Parathyroid adenoma (tissue), 2 donors: ENCODE measurements around the gene MT1B.

Experiments used
- H2AFZ ChIP-seq: fragments of 300-600 bp; sonication (generic); one replicate; pipeline ENCODE4 v1.7.0; 2017; ENCODE audit warnings: antibody characterized with exemption, mild to moderate bottlenecking
- H3K27ac ChIP-seq: fragments of 300-600 bp; sonication (generic); one replicate; pipeline ENCODE4 v1.7.0; 2017
- H3K27me3 ChIP-seq: fragments of 300-600 bp; sonication (generic); one replicate; pipeline ENCODE4 v1.7.0; 2017; ENCODE audit warnings: low read length; ENCODE audit not compliant: control insufficient read depth, insufficient read depth
- H3K36me3 ChIP-seq: fragments of 300-600 bp; sonication (generic); one replicate; pipeline ENCODE4 v1.7.0; 2017; ENCODE audit warnings: low read length; ENCODE audit not compliant: control insufficient read depth, insufficient read depth
- H3K4me1 ChIP-seq: fragments of 300-600 bp; sonication (generic); one replicate; pipeline ENCODE4 v1.7.0; 2017; ENCODE audit warnings: control low read depth
- H3K4me2 ChIP-seq: fragments of 300-600 bp; sonication (generic); one replicate; pipeline ENCODE4 v1.7.0; 2017; ENCODE audit warnings: low read length
- H3K4me3 ChIP-seq: fragments of 300-600 bp; sonication (generic); one replicate; pipeline ENCODE4 v1.7.0; 2017; ENCODE audit warnings: low read depth, low read length
- H3K79me2 ChIP-seq: fragments of 300-600 bp; sonication (generic); one replicate; pipeline ENCODE4 v1.7.0; 2017; ENCODE audit warnings: control low read depth
- H3K9ac ChIP-seq: fragments of 300-600 bp; sonication (generic); one replicate; pipeline ENCODE4 v1.7.0; 2017; ENCODE audit warnings: mild to moderate bottlenecking
- H3K9me3 ChIP-seq: fragments of 300-600 bp; sonication (generic); one replicate; pipeline ENCODE4 v1.7.0; 2017; ENCODE audit warnings: low read length; ENCODE audit not compliant: control insufficient read depth
- TF ChIP-seq, protein P1 (sequence below): fragments of 300-600 bp; sonication (generic); IDR thresholded peaks from one replicate; pipeline ENCODE4 v1.7.0; 2017; ENCODE audit warnings: antibody characterized with exemption, mild to moderate bottlenecking
- donor health status: primary hyperparathyroidism.

MT1B gene

DNA sequence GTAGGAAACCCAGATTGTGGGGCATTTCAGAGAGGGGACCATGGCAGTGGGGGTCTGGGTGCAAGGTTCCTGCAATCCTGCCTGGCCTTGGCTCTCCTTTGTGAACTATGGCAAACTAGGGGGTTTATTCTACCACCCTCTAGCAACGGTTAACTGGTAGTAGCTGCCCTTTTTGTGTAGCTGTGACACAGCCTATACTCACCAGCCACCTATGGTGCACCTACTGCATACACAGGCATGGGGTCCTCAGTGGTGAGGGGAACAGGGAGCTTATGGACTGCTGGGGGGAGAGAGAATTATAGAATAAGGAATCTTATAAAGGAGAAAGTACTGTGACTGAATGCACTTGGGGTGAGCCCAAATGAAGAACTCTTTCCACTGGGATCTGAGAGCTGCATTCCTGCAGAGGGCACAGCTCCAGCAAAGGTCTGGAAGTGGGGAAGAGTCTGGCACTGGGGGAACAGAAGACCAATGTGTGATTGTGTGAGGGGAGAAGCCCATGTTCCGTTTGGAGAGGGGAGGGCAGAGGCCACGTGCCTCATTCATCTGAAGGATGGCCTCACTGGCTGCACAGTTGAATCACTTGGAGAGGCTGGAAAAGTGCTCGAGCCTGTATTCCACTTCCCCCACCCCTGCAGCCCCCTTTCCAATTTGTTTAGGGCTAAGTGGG is 32.7 kb downstream of the MT1B start:
- no peak overlapping the region for H2AFZ ChIP-seq
- no peak overlapping the region for H3K27ac ChIP-seq
- H3K4me2 ChIP-seq: no peak overlapping the region
- TF ChIP-seq, protein P1, sequence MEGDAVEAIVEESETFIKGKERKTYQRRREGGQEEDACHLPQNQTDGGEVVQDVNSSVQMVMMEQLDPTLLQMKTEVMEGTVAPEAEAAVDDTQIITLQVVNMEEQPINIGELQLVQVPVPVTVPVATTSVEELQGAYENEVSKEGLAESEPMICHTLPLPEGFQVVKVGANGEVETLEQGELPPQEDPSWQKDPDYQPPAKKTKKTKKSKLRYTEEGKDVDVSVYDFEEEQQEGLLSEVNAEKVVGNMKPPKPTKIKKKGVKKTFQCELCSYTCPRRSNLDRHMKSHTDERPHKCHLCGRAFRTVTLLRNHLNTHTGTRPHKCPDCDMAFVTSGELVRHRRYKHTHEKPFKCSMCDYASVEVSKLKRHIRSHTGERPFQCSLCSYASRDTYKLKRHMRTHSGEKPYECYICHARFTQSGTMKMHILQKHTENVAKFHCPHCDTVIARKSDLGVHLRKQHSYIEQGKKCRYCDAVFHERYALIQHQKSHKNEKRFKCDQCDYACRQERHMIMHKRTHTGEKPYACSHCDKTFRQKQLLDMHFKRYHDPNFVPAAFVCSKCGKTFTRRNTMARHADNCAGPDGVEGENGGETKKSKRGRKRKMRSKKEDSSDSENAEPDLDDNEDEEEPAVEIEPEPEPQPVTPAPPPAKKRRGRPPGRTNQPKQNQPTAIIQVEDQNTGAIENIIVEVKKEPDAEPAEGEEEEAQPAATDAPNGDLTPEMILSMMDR: no peak
- no peaks in the 10 kb centered on the region for H3K79me2 ChIP-seq
- H3K36me3 ChIP-seq: no peaks in the 10 kb centered on the region
- H3K9me3 ChIP-seq: no peaks in the 10 kb centered on the region
- H3K9ac ChIP-seq: no peak overlapping the region
- no peak overlapping the region for H3K4me3 ChIP-seq
- H3K4me1 ChIP-seq: peaks cover 19% of the 10 kb centered on the region
- H3K27me3 ChIP-seq: no peaks in the 10 kb centered on the region

DNA sequence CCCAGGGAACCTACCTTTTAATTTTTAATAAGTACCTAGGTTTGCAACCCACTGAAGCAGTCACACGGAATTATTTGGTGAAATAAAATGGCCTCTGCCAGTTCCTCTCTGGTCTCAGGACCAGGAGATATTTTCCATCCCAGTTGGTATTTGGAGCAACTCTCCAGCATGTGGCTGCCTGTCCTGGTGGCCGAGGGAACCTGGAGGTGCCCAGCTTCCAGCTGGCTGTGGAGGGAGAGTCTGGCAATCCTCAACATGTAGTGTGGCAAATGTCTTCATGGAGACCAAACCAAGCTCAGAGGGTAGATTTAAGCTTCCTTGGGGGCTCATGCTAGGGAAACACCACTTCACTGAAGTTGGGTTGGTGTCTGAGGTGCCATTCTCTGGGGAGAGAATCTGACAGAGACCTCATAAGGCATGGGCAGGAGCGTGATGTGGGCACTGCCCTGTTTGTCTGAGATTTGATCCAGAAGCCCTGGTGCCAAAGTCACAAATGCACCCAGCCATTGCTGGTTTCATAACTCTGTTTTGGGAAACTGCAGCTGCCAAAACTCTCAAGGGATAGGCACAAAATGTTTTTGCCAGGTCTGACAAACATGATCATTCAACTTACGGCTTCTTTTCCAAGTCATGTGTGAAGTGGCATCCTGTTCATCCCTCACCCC is 33.4 kb downstream of the MT1B start:
- Histone ChIP-seq H3K9me3 (no peaks in the 10 kb centered on the region), H3K27ac (no peak overlapping the region), H3K79me2 (no peaks in the 10 kb centered on the region), H3K36me3 (no peaks in the 10 kb centered on the region), H3K4me1 (peaks cover 19% of the 10 kb centered on the region), H3K9ac (no peak overlapping the region), H3K27me3 (no peaks in the 10 kb centered on the region), H3K4me3 (no peak overlapping the region), H3K4me2 (no peak overlapping the region), H2AFZ (peak overlapping the region; percentile 51)
- TF ChIP-seq, protein P1: no peak

DNA sequence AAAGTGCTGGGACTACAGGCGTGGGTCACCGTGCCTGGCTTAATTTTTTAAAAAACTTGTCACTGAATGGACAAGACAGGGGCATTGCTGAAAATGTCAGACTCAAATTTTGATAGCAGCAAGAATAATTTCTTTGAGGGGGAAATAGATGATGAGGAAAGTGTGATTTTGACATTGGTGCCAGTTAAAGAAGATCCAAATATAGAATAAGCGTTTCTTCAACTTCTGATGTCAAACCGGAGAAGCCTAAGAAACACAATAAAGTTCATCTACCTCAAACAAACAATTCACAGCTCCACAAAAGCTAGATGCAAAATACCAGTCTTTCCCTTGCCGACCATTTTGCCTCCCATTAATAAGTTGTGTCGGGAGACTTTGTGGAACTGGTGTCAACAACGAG is 35.1 kb downstream of the MT1B start:
- H3K9me3 ChIP-seq: no peaks in the 10 kb centered on the region
- no peak overlapping the region for H3K27ac ChIP-seq
- no peaks in the 10 kb centered on the region for H3K27me3 ChIP-seq
- no peak overlapping the region for H3K4me2 ChIP-seq
- H3K4me1 ChIP-seq: peaks cover 19% of the 10 kb centered on the region
- no peaks in the 10 kb centered on the region for H3K36me3 ChIP-seq
- no peak overlapping the region for H2AFZ ChIP-seq
- H3K79me2 ChIP-seq: no peaks in the 10 kb centered on the region
- no peak overlapping the region for H3K9ac ChIP-seq
- H3K4me3 ChIP-seq: no peak overlapping the region
- TF ChIP-seq, protein P1: no peak

DNA sequence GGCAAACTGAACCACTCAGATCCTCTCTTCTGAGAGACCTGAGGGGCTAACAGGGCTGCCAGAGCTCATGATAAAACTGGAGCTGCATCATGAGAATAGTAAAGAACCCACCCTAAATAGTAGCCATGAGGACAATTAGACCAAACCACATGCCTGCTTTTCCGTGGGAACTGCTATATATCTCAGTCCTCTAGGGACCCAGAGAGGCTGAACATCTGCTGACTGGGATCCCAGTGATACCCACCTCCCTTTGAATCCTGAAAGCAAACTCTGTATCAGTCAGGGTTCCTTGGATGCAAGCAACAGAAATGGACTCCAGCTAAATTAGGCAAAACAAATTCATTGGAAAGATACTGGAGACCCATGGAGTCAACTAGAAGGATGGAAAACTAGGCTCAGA is 37.1 kb downstream of the MT1B start:
- no peak overlapping the region for H3K4me3 ChIP-seq
- H3K27ac ChIP-seq: no peak overlapping the region
- TF ChIP-seq, protein P1: no peak
- peaks cover 12% of the 10 kb centered on the region for H3K4me1 ChIP-seq
- H3K79me2 ChIP-seq: no peaks in the 10 kb centered on the region
- H3K9ac ChIP-seq: no peak overlapping the region
- H3K4me2 ChIP-seq: no peak overlapping the region
- no peaks in the 10 kb centered on the region for H3K9me3 ChIP-seq
- H2AFZ ChIP-seq: no peak overlapping the region
- H3K36me3 ChIP-seq: no peaks in the 10 kb centered on the region
- no peaks in the 10 kb centered on the region for H3K27me3 ChIP-seq

DNA sequence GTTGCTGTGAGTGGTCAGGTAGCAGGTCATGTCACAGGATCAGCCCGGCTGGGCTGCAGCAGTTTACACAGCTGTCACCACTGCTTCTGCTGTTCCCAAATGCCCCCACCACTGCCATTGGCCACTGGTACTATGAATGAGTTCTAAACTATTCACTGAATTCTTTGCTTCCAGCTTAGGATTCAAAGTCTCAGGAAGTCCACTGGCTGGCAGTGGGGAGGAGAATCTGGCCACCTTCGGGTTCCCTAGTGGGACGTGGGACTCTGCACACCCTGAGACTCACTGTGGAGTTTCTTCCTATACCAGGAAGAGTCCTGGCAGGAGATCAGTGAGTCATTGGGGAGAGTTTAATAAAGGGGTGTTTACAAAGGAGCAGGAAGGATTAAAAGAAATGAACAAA is 37.5 kb downstream of the MT1B start:
- H3K9ac ChIP-seq: no peak overlapping the region
- no peak overlapping the region for H3K4me2 ChIP-seq
- H3K79me2 ChIP-seq: no peaks in the 10 kb centered on the region
- H2AFZ ChIP-seq: no peak overlapping the region
- no peaks in the 10 kb centered on the region for H3K27me3 ChIP-seq
- TF ChIP-seq, protein P1: no peak
- no peaks in the 10 kb centered on the region for H3K36me3 ChIP-seq
- H3K27ac ChIP-seq: no peak overlapping the region
- H3K9me3 ChIP-seq: no peaks in the 10 kb centered on the region
- peaks cover 11% of the 10 kb centered on the region for H3K4me1 ChIP-seq
- H3K4me3 ChIP-seq: no peak overlapping the region
